K562 (cell line): ENCODE results near the gene BNIP5. TPM values are rescaled to one million over a fixed set of nuclear protein-coding genes. Genes with fewer than 3 reads are reported as not detected.
A peak's percentile ranks its signal among the peaks of the same experiment; 100 is the strongest.

ENCODE experiments used
- ADNP ChIP-seq: fragments of 200-800 bp; sonication (Bioruptor generic); IDR thresholded peaks from 2 replicates; pipeline ENCODE4 v1.6.1; 2016; ENCODE audit warnings: missing genetic modification characterization, missing compliant biosample characterization
- BHLHE40 ChIP-seq: IDR thresholded peaks from 2 replicates; pipeline ENCODE4 v1.6.1; 2011; ENCODE audit warnings: low read length, improper control_type of control experiment
- CBFA2T3 ChIP-seq: fragments of 450-650 bp; IDR thresholded peaks from 2 replicates; pipeline ENCODE4 v1.6.1; 2017
- CCNT2 ChIP-seq: IDR thresholded peaks from 2 replicates; pipeline ENCODE4 v1.6.1; 2011; ENCODE audit warnings: borderline replicate concordance, low read depth, mild to moderate bottlenecking, moderate library complexity, mixed read lengths, low read length; ENCODE audit not compliant: insufficient read length; ENCODE audit errors: extremely low read depth
- EP300 ChIP-seq: IDR thresholded peaks from 2 replicates; pipeline ENCODE4 v1.6.1; 2012; ENCODE audit warnings: low read length, improper control_type of control experiment
- HDAC1 ChIP-seq, 2 experiments: fragments of 450-650 bp; IDR thresholded peaks; 2 replicates each; pipeline ENCODE4 v1.6.1; 2016 to 2017; ENCODE audit warnings: inconsistent platforms in 1 of 2, mild to moderate bottlenecking in 1 of 2, moderate library complexity in 1 of 2
- HEY1 ChIP-seq: fragments of 250-450 bp; sonication (Bioruptor Pico); IDR thresholded peaks from 2 replicates; pipeline ENCODE4 v1.5.0; 2020; ENCODE audit warnings: mild to moderate bottlenecking, moderate library complexity, borderline replicate concordance
- MYBL2 ChIP-seq, 2 experiments: fragments of 450-650 bp in 1 of 2; sonication (generic) in 1 of 2; formaldehyde crosslinking in 1 of 2; IDR thresholded peaks; 2 replicates each; pipeline versions ENCODE4 v1.6.1 to v1.8.1; 2017 to 2022; ENCODE audit warnings: borderline replicate concordance in 1 of 2, inconsistent platforms in 1 of 2, low read depth in 1 of 2, mild to moderate bottlenecking in 1 of 2, missing genetic modification reagents in 1 of 2, moderate library complexity in 1 of 2
- POU5F1 ChIP-seq: fragments of 150-350 bp; IDR thresholded peaks from 2 replicates; pipeline ENCODE4 v1.6.1; 2014; ENCODE audit warnings: borderline replicate concordance, low read length, low read depth, mild to moderate bottlenecking; ENCODE audit not compliant: partially characterized antibody
- PTBP1 ChIP-seq: fragments of 200-400 bp; formaldehyde crosslinking; IDR thresholded peaks from 2 replicates; pipeline ENCODE4 v1.6.1; 2017; ENCODE audit warnings: low read depth, low read length
- PTRF ChIP-seq: fragments of 450-650 bp; IDR thresholded peaks from 2 replicates; pipeline ENCODE4 v1.6.1; 2016; ENCODE audit warnings: mild to moderate bottlenecking, missing genetic modification characterization, missing compliant biosample characterization
- RBBP5 ChIP-seq: fragments of 200-600 bp; sonication (generic); IDR thresholded peaks from 2 replicates; pipeline ENCODE4 v1.6.1; 2012; ENCODE audit warnings: borderline replicate concordance, mild to moderate bottlenecking, low read length, control low read depth, inconsistent platforms; ENCODE audit not compliant: insufficient read depth, poor library complexity, severe bottlenecking
- RNF2 ChIP-seq: sonication (generic); IDR thresholded peaks from 2 replicates; pipeline ENCODE4 v1.6.1; 2016
- YY1 ChIP-seq, 3 experiments: IDR thresholded peaks; 2 replicates each; pipeline ENCODE4 v1.6.1; 2011; ENCODE audit warnings: low read length in 2 of 3, mild to moderate bottlenecking in 2 of 3, moderate library complexity in 2 of 3, borderline replicate concordance in 1 of 3, control low read depth in 1 of 3, low read depth in 1 of 3; ENCODE audit not compliant: insufficient read depth in 3 of 3, insufficient replicate concordance in 2 of 3, control insufficient read depth in 1 of 3, insufficient read length in 1 of 3; ENCODE audit errors: extremely low read depth in 1 of 3
- ZC3H11A ChIP-seq: IDR thresholded peaks from 2 replicates; pipeline ENCODE4 v1.6.1; 2012; ENCODE audit warnings: low read depth, low read length, improper control_type of control experiment
- ZNF347 ChIP-seq: fragments of 450-650 bp; formaldehyde crosslinking; IDR thresholded peaks from 2 replicates; pipeline ENCODE4 v1.4.0; 2020; ENCODE audit warnings: low read depth, mild to moderate bottlenecking, moderate library complexity
- ZNF780A ChIP-seq: fragments of 250-450 bp; sonication (Bioruptor Pico); IDR thresholded peaks from 2 replicates; pipeline ENCODE4 v1.5.0; 2021; ENCODE audit warnings: mild to moderate bottlenecking
- polyA plus RNA-seq, 8 experiments: library from polyadenylated mRNA; depleted of rRNA in 4 of 8; stranded (reverse) in 5 of 8; unstranded in 3 of 8; fragments of >200 nt; fragmentation: Nextera tagmentation in 2 of 8; fragmentation: Illumina TruSeq in 1 of 8; extraction: Ambion mirVana in 2 of 8; extraction: Trizol in 1 of 8; gene quantifications; 2 replicates each; pipeline versions ENCODE4 v1.2.1 to v1.2.3, GENCODE V29; 2011 to 2014; ENCODE audit warnings: inconsistent platforms in 1 of 8, missing spikeins in 1 of 8
- total RNA-seq, 7 experiments: library from RNA; depleted of rRNA in 6 of 7; stranded (reverse); fragments of >200 nt in 6 of 7; fragmentation: Illumina TruSeq in 2 of 7; extraction: Trizol in 2 of 7; gene quantifications; 2 replicates each; pipeline versions ENCODE4 v1.2.1 to v1.2.3, GENCODE V29; 2011 to 2021; ENCODE audit warnings: low replicate concordance in 1 of 7
- TF ChIP-seq, protein P1 (sequence below): sonication (generic); formaldehyde crosslinking; IDR thresholded peaks from 2 replicates; pipeline ENCODE4 v1.8.1; 2023; ENCODE audit warnings: mild to moderate bottlenecking, missing genetic modification reagents
- TF ChIP-seq, protein P2 (sequence below): fragments of 450-650 bp; formaldehyde crosslinking; IDR thresholded peaks from 2 replicates; pipeline ENCODE4 v1.4.0; 2020; ENCODE audit warnings: mild to moderate bottlenecking, moderate library complexity
- TF ChIP-seq, protein P3 (sequence below): sonication (generic); formaldehyde crosslinking; IDR thresholded peaks from 2 replicates; pipeline ENCODE4 v1.8.0; 2022; ENCODE audit warnings: mild to moderate bottlenecking, missing genetic modification reagents
- TF ChIP-seq, protein P4 (sequence below): sonication (generic); formaldehyde crosslinking; IDR thresholded peaks from 2 replicates; pipeline ENCODE4 v1.8.0; 2022; ENCODE audit warnings: missing genetic modification reagents, mild to moderate bottlenecking, moderate library complexity, borderline replicate concordance

Gene BNIP5
- total and polyA plus RNA-seq, 9 of the 15 experiments (the other 6 are each of a cell fraction or from before 2014, with no cell fraction given), result not detected

DNA sequence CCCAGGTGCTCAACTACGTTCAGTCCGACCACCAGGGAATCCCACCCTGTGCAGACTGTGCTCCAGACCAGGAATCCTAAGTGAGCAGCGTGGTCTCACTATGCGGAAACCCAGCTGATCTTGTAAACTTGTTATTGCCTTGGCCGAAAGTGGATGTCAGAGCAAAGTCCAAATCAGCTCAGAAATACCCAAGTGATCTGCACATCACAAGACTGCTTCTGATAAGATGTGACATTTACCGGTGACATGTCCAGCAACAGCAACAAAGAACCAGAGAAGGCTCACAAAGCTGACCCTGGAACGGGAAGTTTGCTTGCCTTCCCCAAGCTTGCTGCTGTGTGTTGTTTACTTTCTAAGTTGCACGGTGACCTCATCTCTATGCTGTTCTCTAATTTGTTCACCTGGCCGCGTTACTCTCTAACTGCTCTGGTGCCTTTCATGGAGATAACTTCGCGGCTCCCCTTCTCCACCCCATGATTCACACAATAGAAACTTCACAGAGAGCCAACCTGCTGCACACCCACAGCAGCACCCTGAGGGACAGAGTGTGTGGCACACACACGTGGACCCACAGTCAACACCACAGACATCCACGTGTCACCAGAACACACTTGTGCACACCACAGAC is 1.7 kb downstream of the BNIP5 start (continued):
- TF ChIP-seq YY1 (IDR thresholded peaks at IDR 0.05; ENCODE audit: borderline replicate concordance in 1 of 3, control insufficient read depth in 1 of 3, extremely low read depth in 1 of 3, insufficient read depth in 3 of 3, insufficient read length in 1 of 3, insufficient replicate concordance in 2 of 3, low read depth in 1 of 3, low read length in 2 of 3), result no peak
- no peak for TF ChIP-seq HDAC1 (IDR thresholded peaks at IDR 0.05)
- TF ChIP-seq ZNF347 (CRISPR knock-in tag), result no peak
- TF ChIP-seq ZNF780A (CRISPR knock-in tag), result no peak
- no peak for TF ChIP-seq CBFA2T3
- TF ChIP-seq CCNT2, result no peak
- no peak for TF ChIP-seq ZC3H11A
- TF ChIP-seq, protein P1, sequence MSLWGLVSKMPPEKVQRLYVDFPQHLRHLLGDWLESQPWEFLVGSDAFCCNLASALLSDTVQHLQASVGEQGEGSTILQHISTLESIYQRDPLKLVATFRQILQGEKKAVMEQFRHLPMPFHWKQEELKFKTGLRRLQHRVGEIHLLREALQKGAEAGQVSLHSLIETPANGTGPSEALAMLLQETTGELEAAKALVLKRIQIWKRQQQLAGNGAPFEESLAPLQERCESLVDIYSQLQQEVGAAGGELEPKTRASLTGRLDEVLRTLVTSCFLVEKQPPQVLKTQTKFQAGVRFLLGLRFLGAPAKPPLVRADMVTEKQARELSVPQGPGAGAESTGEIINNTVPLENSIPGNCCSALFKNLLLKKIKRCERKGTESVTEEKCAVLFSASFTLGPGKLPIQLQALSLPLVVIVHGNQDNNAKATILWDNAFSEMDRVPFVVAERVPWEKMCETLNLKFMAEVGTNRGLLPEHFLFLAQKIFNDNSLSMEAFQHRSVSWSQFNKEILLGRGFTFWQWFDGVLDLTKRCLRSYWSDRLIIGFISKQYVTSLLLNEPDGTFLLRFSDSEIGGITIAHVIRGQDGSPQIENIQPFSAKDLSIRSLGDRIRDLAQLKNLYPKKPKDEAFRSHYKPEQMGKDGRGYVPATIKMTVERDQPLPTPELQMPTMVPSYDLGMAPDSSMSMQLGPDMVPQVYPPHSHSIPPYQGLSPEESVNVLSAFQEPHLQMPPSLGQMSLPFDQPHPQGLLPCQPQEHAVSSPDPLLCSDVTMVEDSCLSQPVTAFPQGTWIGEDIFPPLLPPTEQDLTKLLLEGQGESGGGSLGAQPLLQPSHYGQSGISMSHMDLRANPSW (CRISPR knock-in tag), result no peak
- TF ChIP-seq RBBP5, result no peak
- TF ChIP-seq, protein P2, sequence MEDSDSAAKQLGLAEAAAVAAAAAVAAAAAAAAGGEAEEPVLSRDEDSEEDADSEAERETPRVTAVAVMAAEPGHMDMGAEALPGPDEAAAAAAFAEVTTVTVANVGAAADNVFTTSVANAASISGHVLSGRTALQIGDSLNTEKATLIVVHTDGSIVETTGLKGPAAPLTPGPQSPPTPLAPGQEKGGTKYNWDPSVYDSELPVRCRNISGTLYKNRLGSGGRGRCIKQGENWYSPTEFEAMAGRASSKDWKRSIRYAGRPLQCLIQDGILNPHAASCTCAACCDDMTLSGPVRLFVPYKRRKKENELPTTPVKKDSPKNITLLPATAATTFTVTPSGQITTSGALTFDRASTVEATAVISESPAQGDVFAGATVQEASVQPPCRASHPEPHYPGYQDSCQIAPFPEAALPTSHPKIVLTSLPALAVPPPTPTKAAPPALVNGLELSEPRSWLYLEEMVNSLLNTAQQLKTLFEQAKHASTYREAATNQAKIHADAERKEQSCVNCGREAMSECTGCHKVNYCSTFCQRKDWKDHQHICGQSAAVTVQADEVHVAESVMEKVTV (CRISPR knock-in tag), result no peak
- no peak for TF ChIP-seq HEY1 (CRISPR knock-in tag)
- TF ChIP-seq PTRF (tag), result no peak
- TF ChIP-seq, protein P3, sequence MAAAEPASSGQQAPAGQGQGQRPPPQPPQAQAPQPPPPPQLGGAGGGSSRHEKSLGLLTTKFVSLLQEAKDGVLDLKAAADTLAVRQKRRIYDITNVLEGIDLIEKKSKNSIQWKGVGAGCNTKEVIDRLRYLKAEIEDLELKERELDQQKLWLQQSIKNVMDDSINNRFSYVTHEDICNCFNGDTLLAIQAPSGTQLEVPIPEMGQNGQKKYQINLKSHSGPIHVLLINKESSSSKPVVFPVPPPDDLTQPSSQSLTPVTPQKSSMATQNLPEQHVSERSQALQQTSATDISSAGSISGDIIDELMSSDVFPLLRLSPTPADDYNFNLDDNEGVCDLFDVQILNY (CRISPR knock-in tag), result no peak
- TF ChIP-seq POU5F1, result no peak
- no peak for TF ChIP-seq MYBL2 (IDR thresholded peaks at IDR 0.05; ENCODE audit: low read depth)
- no peak for TF ChIP-seq MYBL2 (CRISPR knock-in tag; IDR thresholded peaks at IDR 0.05; ENCODE audit: borderline replicate concordance)
- peak; percentile 2; the same call in 1 of the 2 replicates for TF ChIP-seq BHLHE40
- TF ChIP-seq, protein P4, sequence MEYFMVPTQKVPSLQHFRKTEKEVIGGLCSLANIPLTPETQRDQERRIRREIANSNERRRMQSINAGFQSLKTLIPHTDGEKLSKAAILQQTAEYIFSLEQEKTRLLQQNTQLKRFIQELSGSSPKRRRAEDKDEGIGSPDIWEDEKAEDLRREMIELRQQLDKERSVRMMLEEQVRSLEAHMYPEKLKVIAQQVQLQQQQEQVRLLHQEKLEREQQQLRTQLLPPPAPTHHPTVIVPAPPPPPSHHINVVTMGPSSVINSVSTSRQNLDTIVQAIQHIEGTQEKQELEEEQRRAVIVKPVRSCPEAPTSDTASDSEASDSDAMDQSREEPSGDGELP (CRISPR knock-in tag), result peak; percentile 41; the same call in 1 of the 2 replicates
- no peak for TF ChIP-seq PTBP1
- no peak; the same call in 1 of the 2 replicates for TF ChIP-seq RNF2
- TF ChIP-seq EP300, result no peak
- TF ChIP-seq ADNP (tag), result no peak
